Endothelial cell of umbilical vein (primary cell): Measurements from ENCODE around the gene PRCD. TPM values are rescaled to one million over a fixed set of nuclear protein-coding genes. Genes with fewer than 3 reads are reported as not detected.

ENCODE experiments used
- BruUV-seq: library from RNA; stranded (reverse); fragments of 400-500 nt; replicated peaks from 2 replicates; lab custom pipeline; 2021; lab: Mats Ljungman, UMichigan
- CTCF ChIA-PET: fragments of 300-600, 350-600 bp; sonication (Branson Sonifier 250); formaldehyde crosslinking; loops from one replicate; lab custom pipeline; 2021; ENCODE audit warnings: antibody characterized with exemption, inconsistent platforms; lab: Charles Lee
- POLR2A ChIA-PET: fragments of 300-600, 350-600 bp; sonication (Branson Sonifier 250); formaldehyde crosslinking; loops from one replicate; lab custom pipeline; 2021; ENCODE audit warnings: antibody characterized with exemption, inconsistent platforms; lab: Charles Lee
- DNase-seq: peaks from one replicate; pipeline ENCODE4 v3.0.0-alpha.2; 2011; ENCODE audit warnings: low read depth, low spot score
- FAIRE-seq: peaks from 2 replicates; lab custom pipeline; 2011; peaks lifted over from hg19 to GRCh38; lab: Jason Lieb, UNC
- H2AFZ ChIP-seq: 2 replicates; pipeline ENCODE4 v1.6.0; 2012; ENCODE audit warnings: low read depth, low read length, control low read depth, inconsistent platforms
- H3K27ac ChIP-seq: 2 replicates; pipeline ENCODE4 v1.5.1; 2011; ENCODE audit warnings: low read depth, mild to moderate bottlenecking, control low read depth, low read length, moderate library complexity; ENCODE audit not compliant: insufficient read depth
- H3K27me3 ChIP-seq, 2 experiments: 2 replicates each; pipeline versions ENCODE4 v1.6.0 to v1.6.1; 2011; ENCODE audit warnings: low read length in 2 of 2, mixed read lengths in 1 of 2; ENCODE audit not compliant: control insufficient read depth in 2 of 2, insufficient read depth in 2 of 2
- H3K36me3 ChIP-seq, 2 experiments: 2 replicates in 1 of 2; 3 replicates in 1 of 2; pipeline ENCODE4 v1.5.1; 2011; ENCODE audit warnings: low read length in 2 of 2, mild to moderate bottlenecking in 1 of 2, moderate library complexity in 1 of 2; ENCODE audit not compliant: control insufficient read depth in 2 of 2, insufficient read depth in 2 of 2; ENCODE audit errors: extremely low read depth in 1 of 2
- H3K4me1 ChIP-seq: 3 replicates; pipeline ENCODE4 v1.5.1; 2011; ENCODE audit warnings: mild to moderate bottlenecking, low read length; ENCODE audit not compliant: control insufficient read depth, insufficient read depth; ENCODE audit errors: extremely low read depth
- H3K4me2 ChIP-seq: 2 replicates; pipeline ENCODE4 v1.6.1; 2011; ENCODE audit warnings: low read length, control low read depth, mixed read lengths; ENCODE audit not compliant: insufficient read depth
- H3K4me3 ChIP-seq, 3 experiments: fragments of 200-600 bp in 1 of 3; sonication (generic), shearing (Covaris generic) in 1 of 3; replicated peaks in 1 of 3; 2 replicates each; pipeline ENCODE4 v1.5.1; 2011 to 2016; ENCODE audit warnings: control low read depth in 3 of 3, low read length in 3 of 3, mild to moderate bottlenecking in 2 of 3, inconsistent platforms in 1 of 3, low read depth in 1 of 3, moderate library complexity in 1 of 3; ENCODE audit not compliant: insufficient read depth in 1 of 3
- H3K79me2 ChIP-seq: 2 replicates; pipeline ENCODE4 v1.6.0; 2012; ENCODE audit warnings: low read length, inconsistent platforms; ENCODE audit not compliant: control insufficient read depth, insufficient read depth
- H3K9ac ChIP-seq: replicated peaks from 2 replicates; pipeline ENCODE3; 2011; ENCODE audit warnings: low read length, control low read depth; ENCODE audit not compliant: insufficient read depth; ENCODE audit errors: extremely low read depth
- H3K9me1 ChIP-seq: replicated peaks from 3 replicates; pipeline ENCODE4 v1.6.0; 2011; ENCODE audit warnings: mild to moderate bottlenecking, low read length; ENCODE audit not compliant: control insufficient read depth, insufficient read depth; ENCODE audit errors: extremely low read depth
- H3K9me3 ChIP-seq: replicated peaks from 2 replicates; pipeline ENCODE4 v1.5.1; 2012; ENCODE audit warnings: low read length, inconsistent platforms; ENCODE audit not compliant: control insufficient read depth, insufficient read depth
- H4K20me1 ChIP-seq: replicated peaks from 2 replicates; pipeline ENCODE3; 2011; ENCODE audit warnings: mild to moderate bottlenecking, low read length; ENCODE audit not compliant: control insufficient read depth, insufficient read depth; ENCODE audit errors: extremely low read depth
- EZH2 ChIP-seq: IDR thresholded peaks from 2 replicates; pipeline ENCODE4 v1.6.1; 2012; ENCODE audit warnings: borderline replicate concordance, low read depth, mild to moderate bottlenecking, moderate library complexity, low read length, inconsistent platforms; ENCODE audit not compliant: severe bottlenecking
- FOS ChIP-seq: IDR thresholded peaks from 2 replicates; pipeline ENCODE4 v1.6.1; 2011; ENCODE audit warnings: mild to moderate bottlenecking, low read length, moderate library complexity, borderline replicate concordance; ENCODE audit not compliant: insufficient read depth
- GATA2 ChIP-seq: IDR thresholded peaks from 2 replicates; pipeline ENCODE4 v1.7.0; 2011; ENCODE audit warnings: low read depth, mild to moderate bottlenecking, moderate library complexity, mixed read lengths, low read length; ENCODE audit not compliant: insufficient read length, insufficient read depth
- JUN ChIP-seq: IDR thresholded peaks from 2 replicates; pipeline ENCODE4 v1.6.1; 2011; ENCODE audit warnings: borderline replicate concordance, low read depth; ENCODE audit not compliant: insufficient read length, insufficient read depth
- MYC ChIP-seq: IDR thresholded peaks from one replicate; pipeline ENCODE4 v1.6.1; 2011; ENCODE audit warnings: mild to moderate bottlenecking, low read depth, low read length
- POLR2A ChIP-seq: IDR thresholded peaks from 2 replicates; pipeline ENCODE4 v1.6.1; 2012; ENCODE audit warnings: low read depth, mild to moderate bottlenecking, control low read depth, low read length
- POLR2AphosphoS5 ChIP-seq: IDR thresholded peaks from 2 replicates; pipeline ENCODE4 v1.6.1; 2012; ENCODE audit warnings: low read depth, mild to moderate bottlenecking, control low read depth, low read length, moderate library complexity; ENCODE audit not compliant: insufficient read depth
- dilution Hi-C: fragments of 300-500 bp; cut with MboI; formaldehyde crosslinking; loops from one replicate; pipeline ENCODE4 v1.15.0; 2019; ENCODE audit warnings: low sequenced_read_pairs; ENCODE audit not compliant: extremely low pct_ligation_motif_present
- intact Hi-C: fragments of 100-400 bp; cut with micrococcal nuclease; formaldehyde crosslinking; loops from one replicate; pipeline ENCODE4 v1.10.0; 2022
- polyA plus RNA-seq, 4 experiments: library from polyadenylated mRNA; depleted of rRNA in 3 of 4; stranded (reverse) in 3 of 4; unstranded in 1 of 4; fragments of >200 nt; gene quantifications; 2 replicates each; pipeline versions ENCODE4 v1.2.1 to v1.2.3, GENCODE V29; 2011 to 2012; ENCODE audit warnings: missing spikeins in 1 of 4
- total RNA-seq: library from RNA; stranded (reverse); gene quantifications from 2 replicates; pipeline ENCODE4 v1.2.3, GENCODE V29; 2021
- TF ChIP-seq, protein P1 (sequence below): IDR thresholded peaks from 2 replicates; pipeline ENCODE4 v1.6.1; 2011; ENCODE audit not compliant: insufficient read depth, insufficient read length
- TF ChIP-seq, protein P2 (sequence below), 2 donors: IDR thresholded peaks; 1 replicate in 1 of 2; 2 replicates in 1 of 2; pipeline ENCODE4 v1.5.1; 2011; ENCODE audit warnings: low read length in 2 of 2, mild to moderate bottlenecking in 2 of 2, moderate library complexity in 2 of 2, control low read depth in 1 of 2, inconsistent platforms in 1 of 2, low read depth in 1 of 2; ENCODE audit not compliant: insufficient read depth in 1 of 2; ENCODE audit errors: extremely low read depth in 1 of 2

The PRCD gene
- total and polyA plus RNA-seq, 2 donors (not counting 3 experiments of a cell fraction or from before 2014, with no cell fraction given), result not detected

DNA sequence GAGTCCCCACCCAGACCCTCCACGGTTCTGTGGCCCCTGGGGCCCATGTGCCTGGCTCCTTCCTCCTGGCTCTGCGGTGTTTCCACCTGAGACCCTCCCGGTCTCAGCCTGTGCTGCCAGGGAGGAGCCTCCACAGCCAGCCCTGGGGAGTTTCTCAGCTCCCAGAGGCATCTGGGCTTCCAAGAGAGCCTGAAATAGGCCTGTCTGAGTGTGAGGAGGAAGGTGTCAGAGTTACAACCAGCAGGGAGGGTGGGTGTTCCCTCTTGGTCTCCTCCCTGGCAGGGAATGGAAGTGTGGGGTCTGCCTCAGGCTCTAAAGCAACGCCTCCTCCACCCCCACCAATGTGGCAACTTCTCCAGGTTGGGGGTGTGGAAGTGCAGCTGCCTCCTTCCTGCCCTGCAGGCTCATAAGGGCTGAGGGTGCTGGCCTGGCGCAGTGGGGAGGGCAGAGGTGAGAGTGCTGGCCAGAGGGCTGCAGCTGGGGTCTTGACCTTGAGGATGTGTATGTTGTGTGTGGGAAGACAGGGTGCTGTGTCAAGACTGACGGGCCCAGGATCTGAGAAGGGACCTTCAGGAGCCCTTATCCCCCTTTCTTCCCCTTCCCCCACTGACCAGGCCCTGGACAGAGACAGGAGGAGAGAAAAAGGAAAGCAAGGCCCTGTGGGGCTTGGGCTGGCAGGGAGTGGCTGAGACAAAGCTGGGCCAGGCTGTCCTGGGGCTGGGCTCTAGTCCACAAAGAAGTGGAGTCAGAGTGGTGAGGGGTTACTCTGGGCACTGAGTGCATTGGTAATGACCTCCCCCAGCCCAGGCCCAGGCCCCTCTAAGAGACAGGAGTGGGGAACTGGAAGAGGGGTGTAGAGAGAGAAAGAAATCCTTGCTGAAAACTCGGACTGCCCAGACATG is 4.8 kb upstream of the PRCD start:
- no peak overlapping the region for H2AFZ ChIP-seq
- no peak overlapping the region for H3K9ac ChIP-seq
- H3K4me2 ChIP-seq, result no peak overlapping the region
- DNase-seq, result no peak
- no peak for TF ChIP-seq POLR2AphosphoS5
- no peak for TF ChIP-seq POLR2A
- TF ChIP-seq, protein P1, sequence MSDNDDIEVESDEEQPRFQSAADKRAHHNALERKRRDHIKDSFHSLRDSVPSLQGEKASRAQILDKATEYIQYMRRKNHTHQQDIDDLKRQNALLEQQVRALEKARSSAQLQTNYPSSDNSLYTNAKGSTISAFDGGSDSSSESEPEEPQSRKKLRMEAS, result no peak
- TF ChIP-seq, protein P2, sequence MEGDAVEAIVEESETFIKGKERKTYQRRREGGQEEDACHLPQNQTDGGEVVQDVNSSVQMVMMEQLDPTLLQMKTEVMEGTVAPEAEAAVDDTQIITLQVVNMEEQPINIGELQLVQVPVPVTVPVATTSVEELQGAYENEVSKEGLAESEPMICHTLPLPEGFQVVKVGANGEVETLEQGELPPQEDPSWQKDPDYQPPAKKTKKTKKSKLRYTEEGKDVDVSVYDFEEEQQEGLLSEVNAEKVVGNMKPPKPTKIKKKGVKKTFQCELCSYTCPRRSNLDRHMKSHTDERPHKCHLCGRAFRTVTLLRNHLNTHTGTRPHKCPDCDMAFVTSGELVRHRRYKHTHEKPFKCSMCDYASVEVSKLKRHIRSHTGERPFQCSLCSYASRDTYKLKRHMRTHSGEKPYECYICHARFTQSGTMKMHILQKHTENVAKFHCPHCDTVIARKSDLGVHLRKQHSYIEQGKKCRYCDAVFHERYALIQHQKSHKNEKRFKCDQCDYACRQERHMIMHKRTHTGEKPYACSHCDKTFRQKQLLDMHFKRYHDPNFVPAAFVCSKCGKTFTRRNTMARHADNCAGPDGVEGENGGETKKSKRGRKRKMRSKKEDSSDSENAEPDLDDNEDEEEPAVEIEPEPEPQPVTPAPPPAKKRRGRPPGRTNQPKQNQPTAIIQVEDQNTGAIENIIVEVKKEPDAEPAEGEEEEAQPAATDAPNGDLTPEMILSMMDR (IDR thresholded peaks at IDR 0.05; ENCODE audit: extremely low read depth in 1 of 2, insufficient read depth in 1 of 2, low read depth in 1 of 2, low read length in 2 of 2), result no peak
- no peak for TF ChIP-seq FOS
- no peak for TF ChIP-seq MYC
- TF ChIP-seq GATA2, result no peak
- no peak for TF ChIP-seq JUN
- TF ChIP-seq EZH2, result no peak
- ChIA-PET CTCF (interaction anchor here (1.3 to 2.6 kb wide), 4 partner anchors 11 to 89 kb away, joined by 5 to 17 read pairs (median 9); no protein-coding TSS in a partner anchor), POLR2A (no interaction called here)
- H3K27ac ChIP-seq, result no peak overlapping the region
- peaks cover 2% of the 10 kb centered on the region for H3K4me1 ChIP-seq
- no peaks in the 10 kb centered on the region for H3K36me3 ChIP-seq
- intact Hi-C loops, result no loop called here
- no peaks in the 10 kb centered on the region for H3K9me1 ChIP-seq
- FAIRE-seq, result no peak
- no TSS peak for BruUV-seq
- H3K79me2 ChIP-seq, result no peaks in the 10 kb centered on the region
- no peaks in the 10 kb centered on the region for H4K20me1 ChIP-seq
- dilution Hi-C loops, result no loop called here
- no peaks in the 10 kb centered on the region for H3K9me3 ChIP-seq
- no peak overlapping the region for H3K4me3 ChIP-seq
- H3K27me3 ChIP-seq, result peaks cover 17 to 19% of the 10 kb centered on the region in 2 experiments
